ENCODE results near the gene PHB1.

Gene PHB1

DNA sequence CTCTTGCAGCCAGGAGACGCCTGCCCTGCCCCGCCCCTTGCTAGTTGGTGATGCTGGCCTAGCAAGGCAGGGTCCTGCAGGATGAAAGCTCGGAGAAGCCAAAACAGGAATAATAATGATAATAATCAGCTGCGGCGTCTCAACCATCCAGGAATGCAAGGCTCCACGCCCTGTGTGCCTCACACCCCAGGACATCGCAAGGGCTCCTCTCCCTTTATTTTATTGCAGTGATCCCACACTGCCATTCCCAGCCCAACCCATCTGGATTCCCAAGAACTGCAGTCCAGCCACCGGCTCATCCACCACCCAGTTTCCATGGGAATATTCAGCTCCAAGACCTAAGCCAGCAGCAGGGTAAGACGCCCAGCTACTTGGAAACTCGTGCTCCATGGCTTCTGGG, 31.6 kb downstream of the PHB1 start:
- Histone ChIP-seq H3K27ac (ENCODE audit: low read length) (no peak overlapping the region), H3K4me1 (ENCODE audit: control insufficient read depth, low read depth, low read length) (no peaks in the 10 kb centered on the region), H3K9me3 (ENCODE audit: control insufficient read depth, low read depth, low read length) (no peaks in the 10 kb centered on the region), H3K27me3 (ENCODE audit: control insufficient read depth, insufficient read depth, low read length) (no peaks in the 10 kb centered on the region), H3K9ac (ENCODE audit: low read length) (no peak overlapping the region), H3K36me3 (ENCODE audit: control insufficient read depth, low read depth, low read length) (no peaks in the 10 kb centered on the region), H3K4me3 (ENCODE audit: low read length) (no peak overlapping the region)

DNA sequence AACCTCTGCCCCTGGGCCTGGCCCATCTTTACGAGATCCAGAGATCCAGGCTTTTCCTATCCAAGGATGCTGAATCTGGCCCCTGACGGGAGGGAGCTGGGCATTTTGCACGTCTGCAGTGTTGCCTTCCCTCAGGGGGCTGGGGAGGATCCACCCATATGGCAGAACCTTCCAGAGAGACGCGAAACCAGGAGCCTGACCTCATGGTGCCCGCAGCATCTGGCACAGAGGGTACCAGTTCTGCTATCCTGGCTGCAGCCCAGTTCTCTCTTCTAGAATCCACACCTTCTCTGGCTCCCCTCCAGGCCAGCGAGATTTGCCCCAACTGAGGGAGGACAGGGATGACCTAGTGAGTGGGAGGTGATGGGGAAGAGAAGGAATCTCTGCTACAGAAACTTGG, 32.1 kb downstream of the PHB1 start:
- no peak overlapping the region for H3K4me3 ChIP-seq (ENCODE audit: low read length)
- H3K9ac ChIP-seq (ENCODE audit: low read length): no peak overlapping the region
- no peak overlapping the region for H3K27ac ChIP-seq (ENCODE audit: low read length)
- no peaks in the 10 kb centered on the region for H3K9me3 ChIP-seq (ENCODE audit: control insufficient read depth, low read depth, low read length)
- H3K27me3 ChIP-seq (ENCODE audit: control insufficient read depth, insufficient read depth, low read length): no peaks in the 10 kb centered on the region
- no peaks in the 10 kb centered on the region for H3K36me3 ChIP-seq (ENCODE audit: control insufficient read depth, low read depth, low read length)
- no peaks in the 10 kb centered on the region for H3K4me1 ChIP-seq (ENCODE audit: control insufficient read depth, low read depth, low read length)

DNA sequence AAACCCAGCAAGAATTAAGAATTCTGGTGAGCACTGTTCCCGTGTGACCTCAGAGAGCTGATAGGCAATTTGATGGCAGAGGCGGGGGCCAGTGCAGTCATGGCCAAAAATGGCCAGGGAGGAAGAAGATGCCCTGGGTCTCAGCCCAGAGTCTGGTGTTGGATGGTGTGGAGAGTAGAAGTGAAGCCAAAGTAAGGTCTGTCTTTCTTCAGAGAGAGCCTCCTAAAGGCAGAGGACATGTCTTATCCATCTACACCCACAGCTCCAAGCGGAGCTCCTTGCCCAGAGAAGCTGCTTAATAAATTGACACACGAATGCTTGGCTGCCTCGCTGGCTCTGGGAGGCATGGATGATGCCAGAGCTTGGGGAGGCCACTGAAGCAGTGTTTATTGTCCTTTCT, 32.9 kb downstream of the PHB1 start:
- Histone ChIP-seq H3K9me3 (ENCODE audit: control insufficient read depth, low read depth, low read length) (no peaks in the 10 kb centered on the region), H3K9ac (ENCODE audit: low read length) (no peak overlapping the region), H3K27me3 (ENCODE audit: control insufficient read depth, insufficient read depth, low read length) (no peaks in the 10 kb centered on the region), H3K36me3 (ENCODE audit: control insufficient read depth, low read depth, low read length) (no peaks in the 10 kb centered on the region), H3K4me1 (ENCODE audit: control insufficient read depth, low read depth, low read length) (peaks cover 2% of the 10 kb centered on the region), H3K27ac (ENCODE audit: low read length) (no peak overlapping the region), H3K4me3 (ENCODE audit: low read length) (no peak overlapping the region)

DNA sequence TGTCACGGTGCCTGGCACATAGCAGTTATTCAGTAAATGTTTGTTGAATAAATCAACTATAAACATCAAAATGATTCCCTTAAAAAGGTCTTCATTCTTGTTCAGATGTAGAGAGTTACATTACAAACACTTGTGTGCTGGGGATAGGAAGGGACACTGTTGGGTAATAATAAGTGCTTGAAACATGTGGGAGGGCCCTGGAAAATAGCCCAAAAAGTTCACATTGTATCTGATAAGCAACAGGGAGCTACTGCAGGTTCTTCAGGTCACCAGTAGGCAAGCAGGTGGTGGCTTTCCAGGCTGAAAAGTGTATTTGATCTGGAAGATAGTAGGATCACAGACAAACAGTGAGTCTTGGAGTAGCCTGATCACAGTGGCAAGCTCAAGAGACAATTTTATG, 33.6 kb downstream of the PHB1 start:
- no peak overlapping the region for H3K27ac ChIP-seq (ENCODE audit: low read length)
- H3K27me3 ChIP-seq (ENCODE audit: control insufficient read depth, insufficient read depth, low read length): no peaks in the 10 kb centered on the region
- H3K36me3 ChIP-seq (ENCODE audit: control insufficient read depth, low read depth, low read length): no peaks in the 10 kb centered on the region
- no peak overlapping the region for H3K9ac ChIP-seq (ENCODE audit: low read length)
- H3K4me1 ChIP-seq (ENCODE audit: control insufficient read depth, low read depth, low read length): peaks cover 8% of the 10 kb centered on the region
- H3K4me3 ChIP-seq (ENCODE audit: low read length): no peak overlapping the region
- no peaks in the 10 kb centered on the region for H3K9me3 ChIP-seq (ENCODE audit: control insufficient read depth, low read depth, low read length)

DNA sequence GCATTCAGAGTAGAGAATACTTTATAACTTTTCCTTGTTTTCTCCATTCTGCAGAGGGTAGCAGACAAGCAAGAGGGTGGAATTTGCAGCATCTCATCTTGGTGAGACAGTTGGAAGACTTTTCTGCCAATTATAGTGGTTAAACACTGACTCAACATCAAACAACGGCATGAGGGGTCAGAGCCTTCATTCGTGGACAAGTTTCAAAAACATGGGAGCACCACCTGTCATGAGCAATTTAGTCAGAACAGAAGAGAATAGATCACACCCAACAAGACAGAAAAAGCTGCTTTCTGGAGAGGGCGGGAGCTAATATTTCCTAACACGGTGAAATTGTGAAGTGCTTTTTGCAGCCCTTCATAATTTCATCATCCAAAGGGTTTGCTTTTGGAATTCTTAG, 34.8 kb downstream of the PHB1 start:
- no peak overlapping the region for H3K27ac ChIP-seq (ENCODE audit: low read length)

DNA sequence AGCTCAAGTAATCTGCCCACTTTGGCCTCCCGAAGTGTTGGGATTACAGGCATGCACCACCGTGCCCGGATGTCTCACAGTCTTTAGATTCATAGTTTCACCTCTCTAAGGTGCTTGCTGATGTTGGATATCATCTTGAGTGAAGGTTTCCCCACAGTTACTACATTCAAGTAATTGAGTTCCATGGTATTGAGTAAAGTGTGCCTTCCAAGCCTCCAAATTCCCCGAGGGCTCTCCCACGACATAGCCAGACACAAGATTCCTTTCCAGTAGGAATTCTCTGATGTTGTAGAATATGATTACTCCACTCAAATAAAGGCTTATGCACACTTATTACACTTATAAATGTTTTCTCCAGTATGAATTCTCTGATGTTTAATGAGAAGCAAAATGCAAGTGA, 36.4 kb downstream of the PHB1 start:
- Histone ChIP-seq H3K27me3 (ENCODE audit: control insufficient read depth, insufficient read depth, low read length) (no peaks in the 10 kb centered on the region), H3K36me3 (ENCODE audit: control insufficient read depth, low read depth, low read length) (no peaks in the 10 kb centered on the region), H3K4me1 (ENCODE audit: control insufficient read depth, low read depth, low read length) (peaks cover 8% of the 10 kb centered on the region), H3K27ac (ENCODE audit: low read length) (no peak overlapping the region), H3K9me3 (ENCODE audit: control insufficient read depth, low read depth, low read length) (no peaks in the 10 kb centered on the region), H3K9ac (ENCODE audit: low read length) (no peak overlapping the region), H3K4me3 (ENCODE audit: low read length) (no peak overlapping the region)

More for the DNA sequence above, 34.8 kb downstream of the PHB1 start:
- Histone ChIP-seq H3K4me3 (ENCODE audit: low read length) (no peak overlapping the region), H3K9ac (ENCODE audit: low read length) (no peak overlapping the region), H3K9me3 (ENCODE audit: control insufficient read depth, low read depth, low read length) (no peaks in the 10 kb centered on the region), H3K36me3 (ENCODE audit: control insufficient read depth, low read depth, low read length) (no peaks in the 10 kb centered on the region), H3K27me3 (ENCODE audit: control insufficient read depth, insufficient read depth, low read length) (no peaks in the 10 kb centered on the region), H3K4me1 (ENCODE audit: control insufficient read depth, low read depth, low read length) (peaks cover 8% of the 10 kb centered on the region)

DNA sequence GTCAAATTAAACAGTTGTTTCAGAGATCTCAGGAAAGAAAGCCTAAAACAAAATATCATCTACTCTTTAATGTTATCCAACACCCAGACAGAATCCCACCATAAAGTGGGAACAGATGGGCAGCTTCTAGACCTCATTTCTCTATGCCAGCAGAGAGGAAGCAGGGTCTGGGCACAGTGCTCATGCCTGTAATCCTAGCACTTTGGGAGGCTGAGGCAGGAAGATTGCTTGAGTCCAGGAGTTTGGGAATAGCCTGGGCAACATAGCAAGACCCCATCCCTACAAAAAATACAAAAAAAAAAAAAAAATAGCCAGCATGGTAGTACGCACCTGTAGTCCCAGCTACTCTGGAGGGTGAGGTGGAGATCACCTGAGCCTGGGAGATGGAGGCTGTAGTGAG, 39.1 kb downstream of the PHB1 start:
- Histone ChIP-seq H3K4me1 (ENCODE audit: control insufficient read depth, low read depth, low read length) (peaks cover 20% of the 10 kb centered on the region), H3K36me3 (ENCODE audit: control insufficient read depth, low read depth, low read length) (no peaks in the 10 kb centered on the region), H3K4me3 (ENCODE audit: low read length) (no peak overlapping the region), H3K9ac (ENCODE audit: low read length) (no peak overlapping the region), H3K9me3 (ENCODE audit: control insufficient read depth, low read depth, low read length) (no peaks in the 10 kb centered on the region), H3K27me3 (ENCODE audit: control insufficient read depth, insufficient read depth, low read length) (no peaks in the 10 kb centered on the region), H3K27ac (ENCODE audit: low read length) (no peak overlapping the region)

DNA sequence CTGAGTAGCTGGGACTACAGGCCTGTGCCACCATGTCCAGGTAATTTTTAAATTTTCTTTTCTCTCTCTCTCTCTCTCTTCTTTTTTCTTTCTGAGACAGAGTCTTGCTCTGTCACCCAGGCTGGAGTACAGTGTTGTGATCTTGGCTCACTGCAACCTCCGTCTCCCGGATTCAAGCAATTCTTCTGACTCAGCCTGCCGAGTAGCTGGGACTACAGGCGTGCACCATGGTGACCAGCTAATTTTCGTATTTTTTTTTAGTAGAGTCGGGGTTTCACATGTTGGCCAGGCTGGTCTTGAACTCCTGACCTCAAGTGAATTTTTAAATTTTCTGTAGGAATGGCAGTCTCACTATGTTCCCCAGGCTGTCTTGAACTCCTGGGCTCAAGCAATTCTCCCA, 41.6 kb downstream of the PHB1 start:
- Histone ChIP-seq H3K27me3 (ENCODE audit: control insufficient read depth, insufficient read depth, low read length) (no peaks in the 10 kb centered on the region), H3K36me3 (ENCODE audit: control insufficient read depth, low read depth, low read length) (no peaks in the 10 kb centered on the region), H3K27ac (ENCODE audit: low read length) (no peak overlapping the region), H3K9me3 (ENCODE audit: control insufficient read depth, low read depth, low read length) (no peaks in the 10 kb centered on the region), H3K9ac (ENCODE audit: low read length) (no peak overlapping the region), H3K4me3 (ENCODE audit: low read length) (no peak overlapping the region), H3K4me1 (ENCODE audit: control insufficient read depth, low read depth, low read length) (peaks cover 21% of the 10 kb centered on the region)

DNA sequence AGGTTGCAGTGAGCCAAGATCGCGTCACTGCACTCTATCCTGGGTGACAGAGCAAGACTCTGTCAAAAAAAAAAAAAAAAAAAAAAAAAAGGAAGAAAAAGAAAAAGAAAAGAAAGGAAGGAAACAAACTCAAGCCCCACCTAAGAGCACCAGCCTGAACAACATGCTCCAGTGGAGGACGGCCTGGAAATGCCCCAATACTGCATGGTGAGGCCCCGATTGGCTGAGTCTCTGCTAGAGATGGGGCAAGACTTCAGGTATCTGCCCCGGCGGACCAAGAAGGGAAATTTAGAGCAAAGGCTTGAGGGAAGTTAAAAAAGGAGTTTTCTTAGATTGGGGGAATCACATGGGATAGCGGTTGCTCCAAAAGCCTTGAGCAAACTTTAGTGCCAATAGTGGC, 42.3 kb downstream of the PHB1 start:
- no peaks in the 10 kb centered on the region for H3K36me3 ChIP-seq (ENCODE audit: control insufficient read depth, low read depth, low read length)
- no peaks in the 10 kb centered on the region for H3K27me3 ChIP-seq (ENCODE audit: control insufficient read depth, insufficient read depth, low read length)
- no peak overlapping the region for H3K9ac ChIP-seq (ENCODE audit: low read length)
- no peak overlapping the region for H3K27ac ChIP-seq (ENCODE audit: low read length)
- H3K4me3 ChIP-seq (ENCODE audit: low read length): no peak overlapping the region
- peaks cover 21% of the 10 kb centered on the region for H3K4me1 ChIP-seq (ENCODE audit: control insufficient read depth, low read depth, low read length)
- H3K9me3 ChIP-seq (ENCODE audit: control insufficient read depth, low read depth, low read length): no peaks in the 10 kb centered on the region

DNA sequence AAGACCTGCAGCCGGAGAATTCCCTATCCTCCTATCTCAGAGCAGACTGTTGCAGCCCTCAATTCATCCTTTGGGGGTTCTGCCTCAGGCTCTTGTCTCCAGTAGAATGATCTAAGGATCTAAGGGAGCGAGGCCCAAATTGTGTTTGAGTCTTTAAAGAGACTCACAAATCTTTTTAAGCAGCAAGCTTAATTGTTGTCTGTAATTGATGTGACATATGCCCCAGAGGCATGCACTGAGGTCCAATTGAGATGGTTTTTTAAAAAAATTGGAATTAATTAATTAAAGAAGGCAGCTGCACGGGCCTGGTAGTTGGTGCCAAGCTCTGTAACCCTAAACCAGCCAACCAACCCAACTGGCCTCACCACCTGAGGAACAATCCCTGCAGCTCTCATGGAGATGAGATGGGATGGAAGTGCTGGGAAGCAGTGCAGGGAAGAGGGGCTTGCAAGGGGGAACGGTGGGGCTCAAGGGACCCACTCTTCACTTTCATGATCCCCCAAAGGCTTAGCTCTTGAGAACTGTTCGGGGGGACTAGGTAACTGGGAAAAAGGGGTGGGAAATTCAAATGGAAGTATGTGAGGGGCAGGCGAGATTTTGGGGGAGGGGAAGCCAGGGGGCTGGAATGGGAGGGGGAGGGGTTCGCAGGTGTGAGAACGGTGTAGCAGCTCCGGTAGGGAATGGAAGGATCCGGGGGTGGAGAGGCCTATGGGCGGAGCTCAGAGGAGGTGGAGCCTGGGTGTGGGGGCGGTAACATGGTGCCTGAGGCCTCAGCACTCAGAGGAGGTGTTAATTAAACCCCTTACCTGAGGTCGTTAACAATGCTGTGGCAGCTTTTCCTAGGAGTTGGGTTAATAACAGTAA, 43.5 kb downstream of the PHB1 start:
- Histone ChIP-seq H3K9me3 (ENCODE audit: control insufficient read depth, low read depth, low read length) (no peaks in the 10 kb centered on the region), H3K36me3 (ENCODE audit: control insufficient read depth, low read depth, low read length) (no peaks in the 10 kb centered on the region), H3K27me3 (ENCODE audit: control insufficient read depth, insufficient read depth, low read length) (no peaks in the 10 kb centered on the region), H3K9ac (ENCODE audit: low read length) (no peak overlapping the region), H3K4me3 (ENCODE audit: low read length) (peak overlapping the region; percentile 29), H3K4me1 (ENCODE audit: control insufficient read depth, low read depth, low read length) (peaks cover 13% of the 10 kb centered on the region), H3K27ac (ENCODE audit: low read length) (peak overlapping the region; percentile 42)

DNA sequence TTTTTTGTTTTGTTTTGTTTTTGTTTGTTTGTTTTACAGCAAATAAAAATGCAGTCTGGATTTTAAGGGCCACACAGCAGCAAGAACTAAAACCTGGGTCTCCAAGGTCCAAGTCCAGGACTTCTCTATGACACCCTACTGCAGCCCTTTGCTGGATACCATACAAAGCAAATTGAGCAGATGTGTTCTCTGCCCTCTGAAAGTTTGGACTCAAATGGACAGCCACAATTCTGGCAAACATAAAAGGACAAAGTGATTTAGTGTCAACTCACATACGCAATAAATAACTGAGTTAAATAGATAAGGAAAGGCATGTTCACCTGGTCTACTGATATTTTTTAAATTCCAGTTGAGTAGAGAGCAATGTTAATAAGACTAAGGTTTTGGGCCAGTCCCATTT, 44.9 kb downstream of the PHB1 start:
- Histone ChIP-seq H3K27me3 (ENCODE audit: control insufficient read depth, insufficient read depth, low read length) (no peaks in the 10 kb centered on the region), H3K4me1 (ENCODE audit: control insufficient read depth, low read depth, low read length) (peaks cover 13% of the 10 kb centered on the region), H3K4me3 (ENCODE audit: low read length) (no peak overlapping the region), H3K9ac (ENCODE audit: low read length) (no peak overlapping the region), H3K36me3 (ENCODE audit: control insufficient read depth, low read depth, low read length) (no peaks in the 10 kb centered on the region), H3K9me3 (ENCODE audit: control insufficient read depth, low read depth, low read length) (no peaks in the 10 kb centered on the region), H3K27ac (ENCODE audit: low read length) (no peak overlapping the region)

DNA sequence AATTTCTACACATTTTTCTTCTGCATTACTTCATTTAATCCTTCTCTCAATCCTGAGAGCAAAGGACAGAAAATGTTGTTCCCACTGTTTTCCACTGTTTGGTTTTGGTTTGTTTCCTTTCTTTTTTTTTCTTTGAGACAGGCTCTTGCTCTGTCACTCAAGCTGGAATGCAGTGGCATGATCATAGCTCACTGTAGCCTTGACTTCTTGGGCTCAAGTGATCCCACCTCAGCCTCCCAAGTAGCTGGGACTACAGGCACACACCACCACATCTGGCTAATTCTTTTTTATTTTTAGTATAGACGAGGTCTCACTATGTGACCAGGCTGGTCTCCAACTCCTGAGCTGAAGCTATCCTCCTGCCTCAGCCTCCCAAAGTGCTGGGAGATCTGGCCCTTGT, 45.6 kb downstream of the PHB1 start:
- Histone ChIP-seq H3K36me3 (ENCODE audit: control insufficient read depth, low read depth, low read length) (no peaks in the 10 kb centered on the region), H3K4me3 (ENCODE audit: low read length) (no peak overlapping the region), H3K27ac (ENCODE audit: low read length) (no peak overlapping the region), H3K9ac (ENCODE audit: low read length) (no peak overlapping the region), H3K4me1 (ENCODE audit: control insufficient read depth, low read depth, low read length) (peaks cover 13% of the 10 kb centered on the region), H3K27me3 (ENCODE audit: control insufficient read depth, insufficient read depth, low read length) (no peaks in the 10 kb centered on the region), H3K9me3 (ENCODE audit: control insufficient read depth, low read depth, low read length) (no peaks in the 10 kb centered on the region)

Data from iPS-18a (cell line).